NB4 (cell line): ENCODE data around the gene GOLGA8J.

Source experiments
- CTCF ChIP-seq: IDR thresholded peaks from one replicate; pipeline ENCODE4 v1.5.1; 2012; ENCODE audit warnings: low read depth, low read length
- TF ChIP-seq, protein P1 (sequence below): IDR thresholded peaks from 2 replicates; pipeline ENCODE4 v1.6.1; 2011; ENCODE audit warnings: low read depth, low read length

DNA sequence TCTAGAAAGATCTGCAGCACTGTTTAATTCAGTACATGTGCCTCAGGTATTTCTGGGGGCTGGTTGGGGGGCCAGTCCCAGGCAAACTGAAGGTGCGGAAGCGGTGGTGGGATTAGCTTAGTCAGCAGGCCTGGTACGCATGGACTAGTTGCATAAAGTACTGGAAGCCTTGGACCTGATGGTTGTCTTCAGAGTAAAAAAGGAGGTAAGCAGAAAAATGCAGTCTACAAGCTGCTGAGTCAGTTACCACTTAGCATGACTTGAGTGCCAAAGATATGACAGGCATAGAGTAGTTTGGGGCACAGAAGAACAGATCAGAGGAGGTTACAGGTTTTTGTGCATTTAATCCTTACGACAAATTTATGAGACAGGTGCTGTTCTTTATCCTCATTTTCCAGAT, 19.9 kb upstream of the GOLGA8J start:
- no peak for TF ChIP-seq CTCF
- TF ChIP-seq, protein P1, sequence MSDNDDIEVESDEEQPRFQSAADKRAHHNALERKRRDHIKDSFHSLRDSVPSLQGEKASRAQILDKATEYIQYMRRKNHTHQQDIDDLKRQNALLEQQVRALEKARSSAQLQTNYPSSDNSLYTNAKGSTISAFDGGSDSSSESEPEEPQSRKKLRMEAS: no peak
